Measurements from ENCODE around the gene CRAT.

Gene CRAT

GRCh38 chr9:129068990-129069861 lies 41.4 kb downstream of the CRAT start:
- H3K4me3 ChIP-seq (ENCODE audit: low read depth, low read length): no peak overlapping the region
- in situ Hi-C loops (cut with HindIII; ENCODE audit: low sequenced_read_pairs): no loop called here
- TF ChIP-seq CTCF (IDR thresholded peaks at IDR 0.05; ENCODE audit: low read depth, low read length, missing control alignments): no peak
- no peak for DNase-seq (ENCODE audit: low read depth)

- no peak overlapping the region for H3K4me3 ChIP-seq (ENCODE audit: low read depth, low read length)
- no peak for DNase-seq (ENCODE audit: low read depth)
- in situ Hi-C loops (cut with HindIII; ENCODE audit: low sequenced_read_pairs): no loop called here
- TF ChIP-seq CTCF (IDR thresholded peaks at IDR 0.05; ENCODE audit: low read depth, low read length, missing control alignments): no peak
Measured at GRCh38 chr9:129068110-129068509, 42.5 kb downstream of the CRAT start.

GRCh38 chr9:129064499-129064908 lies 46.1 kb downstream of the CRAT start:
- no peak for TF ChIP-seq CTCF (IDR thresholded peaks at IDR 0.05; ENCODE audit: low read depth, low read length, missing control alignments)
- in situ Hi-C loops (cut with HindIII; ENCODE audit: low sequenced_read_pairs): no loop called here
- no peak overlapping the region for H3K4me3 ChIP-seq (ENCODE audit: low read depth, low read length)
- no peak for DNase-seq (ENCODE audit: low read depth)

- DNase-seq (ENCODE audit: low read depth): no peak
- no peak overlapping the region for H3K4me3 ChIP-seq (ENCODE audit: low read depth, low read length)
- in situ Hi-C loops (cut with HindIII; ENCODE audit: low sequenced_read_pairs): no loop called here
- TF ChIP-seq CTCF (IDR thresholded peaks at IDR 0.05; ENCODE audit: low read depth, low read length, missing control alignments): no peak
Measured at GRCh38 chr9:129063061-129063460, 47.5 kb downstream of the CRAT start.

GRCh38 chr9:129060991-129061390 lies 49.6 kb downstream of the CRAT start:
- no peak overlapping the region for H3K4me3 ChIP-seq (ENCODE audit: low read depth, low read length)
- in situ Hi-C loops (cut with HindIII; ENCODE audit: low sequenced_read_pairs): no loop called here
- DNase-seq (ENCODE audit: low read depth): no peak
- no peak for TF ChIP-seq CTCF (IDR thresholded peaks at IDR 0.05; ENCODE audit: low read depth, low read length, missing control alignments)

GRCh38 chr9:129059796-129060785 lies 50.5 kb downstream of the CRAT start:
- no peak for DNase-seq (ENCODE audit: low read depth)
- no peak for TF ChIP-seq CTCF (IDR thresholded peaks at IDR 0.05; ENCODE audit: low read depth, low read length, missing control alignments)
- in situ Hi-C loops (cut with HindIII; ENCODE audit: low sequenced_read_pairs): no loop called here
- H3K4me3 ChIP-seq (ENCODE audit: low read depth, low read length): no peak overlapping the region
